Measurements from ENCODE around the gene LRG1.
"Not testable (repeated sequence)": the region's sequence is repeated elsewhere in the genome, so short reads cannot be mapped to it uniquely, and the experiment has no call there.

The LRG1 gene

DNA sequence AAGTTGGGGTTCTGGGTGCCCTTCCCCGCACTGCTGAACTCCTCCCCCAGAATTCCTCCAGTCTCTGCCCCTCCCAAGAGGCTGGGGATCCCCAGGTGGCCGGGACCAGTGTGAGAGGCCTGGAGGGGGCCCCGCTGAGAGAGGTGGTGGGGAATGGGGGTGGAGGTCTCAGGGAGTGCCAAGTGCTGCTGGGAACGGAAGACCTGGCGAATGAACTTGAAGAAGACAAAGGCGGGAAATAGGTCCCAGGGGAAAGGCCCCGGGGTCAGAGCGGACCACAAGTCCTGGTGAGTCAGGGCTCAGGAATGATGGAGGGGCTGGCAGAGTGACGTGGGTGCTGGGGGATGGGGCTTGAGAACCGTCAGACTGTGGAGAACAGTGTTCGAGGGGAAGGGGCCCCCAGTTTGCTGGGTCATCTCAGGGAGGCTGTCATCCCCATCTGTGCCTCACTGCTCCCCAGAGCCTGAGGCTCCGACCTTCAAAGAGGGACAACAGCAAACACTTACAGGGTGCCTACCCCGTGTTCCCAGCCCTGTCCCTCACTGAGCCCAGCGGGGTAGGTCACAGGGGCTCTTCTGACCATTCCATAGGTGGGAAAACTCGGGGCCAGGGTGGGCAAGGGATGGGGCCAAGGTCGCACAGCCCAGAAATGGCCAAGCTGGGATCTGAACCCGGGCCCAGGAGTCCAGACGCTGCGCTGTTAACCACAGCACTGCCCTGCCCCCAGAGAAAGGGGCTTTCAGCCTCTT, 35.6 kb upstream of the LRG1 start:
- DNase-seq, result no peak

DNA sequence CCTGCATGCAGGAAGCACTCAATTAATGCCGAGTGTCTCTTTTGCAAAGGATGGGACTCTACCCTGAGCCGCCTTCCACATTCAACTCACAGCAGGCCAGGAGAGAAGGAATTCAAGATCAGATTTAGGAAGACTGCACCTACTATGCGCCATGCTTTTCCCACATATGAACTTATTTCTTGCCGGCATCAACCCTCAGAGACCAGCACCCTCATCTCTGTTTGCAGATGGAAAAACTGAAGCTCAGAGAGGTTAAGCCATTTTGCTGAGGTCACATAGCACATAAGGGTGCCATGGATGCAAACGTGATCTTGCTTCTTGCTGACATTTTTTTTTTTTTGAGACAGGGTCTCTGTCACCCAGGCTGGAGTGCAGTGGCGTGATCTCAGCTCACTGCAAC, 33.8 kb upstream of the LRG1 start:
- DNase-seq, result no peak

DNA sequence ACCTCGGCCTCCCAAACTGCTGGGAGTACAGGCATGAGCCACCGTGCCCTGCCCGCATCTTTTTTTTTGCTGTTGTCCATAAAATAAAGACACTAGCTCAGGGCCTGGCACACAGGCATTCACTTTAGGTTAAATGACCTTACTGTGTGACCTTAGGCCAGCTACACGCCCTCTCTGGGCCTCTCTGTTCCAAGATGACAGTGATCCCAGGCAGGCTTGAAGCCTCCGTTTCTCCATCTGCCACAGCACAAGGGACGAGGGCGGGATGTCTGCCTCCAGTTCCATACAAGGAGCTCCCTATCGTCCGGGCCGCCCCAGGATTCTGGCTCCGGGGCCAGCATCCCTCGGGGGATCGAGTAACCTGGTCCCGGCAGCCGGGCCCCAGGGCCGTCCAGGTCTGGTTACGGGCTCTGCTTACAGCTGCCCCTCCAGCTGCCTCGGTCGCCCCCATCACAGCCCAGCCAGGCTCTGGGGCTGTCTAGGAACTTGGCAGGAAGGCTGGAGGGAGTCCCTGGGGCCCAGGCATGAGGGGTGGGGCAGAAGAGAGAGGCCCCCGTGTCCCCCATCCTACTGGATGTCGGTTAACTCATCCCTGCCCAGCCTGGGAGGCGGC, 31.6 kb upstream of the LRG1 start:
- no peak for DNase-seq

DNA sequence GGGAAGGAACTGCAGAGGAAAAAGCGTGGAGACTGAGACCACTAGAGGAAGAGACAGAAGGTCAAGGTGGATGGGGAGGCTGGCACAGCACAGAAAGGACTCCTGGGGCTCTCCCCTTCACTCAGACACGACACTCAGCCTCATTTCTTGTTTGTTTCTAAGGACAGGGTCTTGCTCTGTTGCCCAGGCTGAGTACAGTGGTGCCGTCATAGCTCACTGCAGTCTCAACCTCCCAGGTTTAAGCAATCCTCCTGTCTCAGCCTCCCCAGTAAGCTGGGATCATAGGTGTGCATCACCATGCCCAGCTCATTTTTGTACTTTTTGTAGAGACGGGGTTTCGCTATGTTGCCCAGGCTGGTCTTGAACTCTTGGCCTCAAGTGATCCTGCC, 31.1 kb upstream of the LRG1 start:
- no peak for DNase-seq

DNA sequence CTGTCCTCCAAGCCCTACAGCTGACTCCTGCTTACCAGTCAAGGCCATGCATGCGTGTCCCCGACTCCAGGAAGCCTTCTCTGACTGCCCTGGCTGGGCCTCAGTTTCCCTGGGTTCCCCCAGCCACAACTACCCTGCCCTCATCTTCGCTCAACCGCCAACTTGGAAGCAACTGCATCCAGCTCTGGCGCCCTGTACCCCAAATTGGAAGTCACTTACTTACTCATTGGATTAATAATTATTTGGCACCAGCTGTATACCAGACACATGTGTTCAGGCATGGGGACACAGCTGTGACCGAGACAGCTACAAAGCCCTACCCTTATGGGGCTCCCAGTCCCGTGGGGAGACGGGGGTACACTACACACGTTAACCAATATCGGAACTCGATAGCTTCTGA, 30.6 kb upstream of the LRG1 start:
- no peak for DNase-seq

DNA sequence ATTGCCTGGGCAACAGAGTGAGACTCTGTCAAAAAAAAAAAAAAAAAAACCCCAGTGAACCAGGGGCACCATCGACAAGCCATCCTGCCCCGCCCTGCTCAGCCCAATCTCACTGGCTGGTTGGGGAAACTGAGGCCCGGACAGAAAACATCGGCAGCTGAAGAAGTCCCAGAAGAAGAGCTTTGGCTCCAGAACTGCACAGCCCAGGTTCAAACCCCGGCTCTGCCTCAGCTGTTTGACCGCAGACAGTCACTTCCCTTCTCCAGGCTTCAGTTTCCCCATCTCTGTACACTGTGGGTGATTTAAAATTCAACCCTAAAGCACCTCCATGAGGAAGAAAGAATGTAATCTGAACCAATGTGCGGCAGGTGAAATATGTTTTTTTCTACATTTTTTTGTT, 29.1 kb upstream of the LRG1 start:
- DNase-seq, result no peak

DNA sequence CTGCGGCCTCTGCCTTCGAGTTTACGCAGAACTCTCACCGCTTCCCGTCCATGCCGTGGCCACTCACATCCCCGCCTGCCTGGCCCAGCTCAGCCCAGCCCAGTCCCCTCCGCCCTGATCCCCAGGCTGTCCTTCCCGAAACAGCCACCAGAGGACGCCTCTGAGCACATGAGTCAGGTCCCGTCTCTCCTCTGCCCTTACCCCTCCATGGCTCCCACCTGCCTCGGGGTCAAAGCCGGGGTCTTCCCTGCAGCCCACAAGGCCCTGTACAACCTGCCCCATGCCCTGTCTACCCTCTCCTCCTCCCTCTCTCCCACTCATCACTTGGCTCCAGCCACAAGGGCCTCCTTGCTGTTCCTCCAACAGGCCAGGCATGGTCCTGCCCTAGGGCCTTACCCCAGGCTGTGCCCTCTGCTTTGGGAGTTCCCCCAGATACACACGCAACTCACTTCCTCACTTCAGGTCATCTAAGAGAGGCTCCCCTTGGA, 27.8 kb upstream of the LRG1 start:
- peak; percentile 42 to 54 for DNase-seq

DNA sequence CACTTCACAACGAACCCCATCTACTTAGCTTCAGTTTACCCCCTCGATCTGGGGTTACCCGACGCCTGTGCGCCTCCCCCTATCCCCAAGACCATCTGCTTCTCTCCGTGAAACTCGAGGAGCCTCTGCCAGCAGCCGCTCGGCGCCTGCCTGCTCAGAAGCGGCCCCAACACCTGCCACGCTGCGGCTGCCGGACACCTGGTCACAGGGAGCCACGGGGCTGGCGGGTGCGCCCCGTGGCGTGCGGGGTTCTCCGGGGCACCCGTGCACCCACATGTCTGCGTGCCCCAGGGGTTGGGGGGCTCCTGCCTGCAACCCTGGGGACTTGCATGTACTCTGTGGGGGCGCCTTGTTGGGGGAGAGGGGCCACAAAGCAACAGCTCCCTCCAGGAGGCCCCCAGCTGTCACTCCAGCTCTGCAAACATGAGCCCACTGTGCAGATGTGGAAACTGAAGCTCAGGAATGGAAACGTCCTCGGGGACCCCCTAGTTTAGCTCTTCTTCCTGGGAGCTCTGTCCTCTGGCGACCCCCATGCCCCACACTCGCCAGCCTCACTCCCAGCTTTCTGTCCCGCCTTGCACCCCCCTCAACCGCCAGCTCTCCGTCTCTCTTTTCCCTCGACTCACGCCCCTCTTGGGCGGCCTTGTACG, 26.7 kb upstream of the LRG1 start:
- no peak for DNase-seq

DNA sequence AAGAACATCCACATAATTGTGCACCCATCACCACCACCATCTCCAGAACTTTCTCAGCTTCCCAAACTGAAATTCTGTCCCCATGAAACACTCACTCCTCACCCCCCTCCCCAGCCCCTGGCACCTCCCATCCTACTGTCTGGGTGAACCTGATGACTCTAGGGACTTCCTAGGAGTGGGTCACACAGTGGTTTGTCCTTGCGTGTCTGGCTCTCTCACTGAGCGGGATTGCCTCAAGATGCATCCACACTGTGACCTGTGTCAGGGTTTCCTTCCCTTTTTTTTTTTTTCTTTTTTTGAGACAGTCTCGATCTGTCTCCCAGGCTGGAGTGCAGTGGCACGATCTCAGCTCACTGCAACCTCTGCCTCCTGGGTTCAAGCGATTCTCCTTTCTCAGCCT, 23.7 kb upstream of the LRG1 start:
- not testable (repeated sequence) for DNase-seq

DNA sequence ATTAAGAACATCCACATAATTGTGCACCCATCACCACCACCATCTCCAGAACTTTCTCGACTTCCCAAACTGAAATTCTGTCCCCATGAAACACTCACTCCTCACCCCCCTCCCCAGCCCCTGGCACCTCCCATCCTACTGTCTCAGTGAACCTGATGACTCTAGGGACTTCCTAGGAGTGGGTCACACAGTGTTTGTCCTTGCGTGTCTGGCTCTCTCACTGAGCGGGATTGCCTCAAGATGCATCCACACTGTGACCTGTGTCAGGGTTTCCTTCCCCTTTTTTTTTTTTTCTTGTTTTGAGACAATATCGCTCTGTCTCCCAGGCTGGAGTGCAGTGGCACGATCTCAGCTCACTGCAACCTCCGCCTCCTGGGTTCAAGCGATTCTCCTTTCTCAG, 22.2 kb upstream of the LRG1 start:
- not testable (repeated sequence) for DNase-seq

DNA sequence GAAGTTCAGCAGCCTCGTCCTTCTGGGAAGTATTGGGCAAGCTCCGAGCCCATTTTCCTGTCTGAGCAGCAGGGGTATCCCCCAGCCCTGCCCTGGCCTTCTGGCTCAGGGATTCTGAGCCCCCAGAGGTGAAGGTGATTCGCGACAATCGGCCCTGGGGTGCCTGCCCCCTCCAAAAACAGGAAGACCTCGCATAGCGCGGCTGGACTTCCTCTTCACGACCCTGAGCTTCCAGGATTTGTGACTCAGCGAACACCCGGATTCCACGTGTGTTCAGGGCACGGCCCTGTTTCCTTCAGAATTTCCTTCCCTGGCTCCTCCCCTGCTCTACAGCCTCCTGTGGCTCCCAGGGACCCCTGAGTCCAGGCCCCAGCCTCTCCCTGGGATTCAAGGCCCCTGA, 19.7 kb upstream of the LRG1 start, which contains the start of gene SEMA6B:
Gene SEMA6B (minus strand): TSS at position 116 of the 400 bp plus-strand sequence. CDS start 1,227 bp downstream, outside the sequence.
- DNase-seq, result no peak

DNA sequence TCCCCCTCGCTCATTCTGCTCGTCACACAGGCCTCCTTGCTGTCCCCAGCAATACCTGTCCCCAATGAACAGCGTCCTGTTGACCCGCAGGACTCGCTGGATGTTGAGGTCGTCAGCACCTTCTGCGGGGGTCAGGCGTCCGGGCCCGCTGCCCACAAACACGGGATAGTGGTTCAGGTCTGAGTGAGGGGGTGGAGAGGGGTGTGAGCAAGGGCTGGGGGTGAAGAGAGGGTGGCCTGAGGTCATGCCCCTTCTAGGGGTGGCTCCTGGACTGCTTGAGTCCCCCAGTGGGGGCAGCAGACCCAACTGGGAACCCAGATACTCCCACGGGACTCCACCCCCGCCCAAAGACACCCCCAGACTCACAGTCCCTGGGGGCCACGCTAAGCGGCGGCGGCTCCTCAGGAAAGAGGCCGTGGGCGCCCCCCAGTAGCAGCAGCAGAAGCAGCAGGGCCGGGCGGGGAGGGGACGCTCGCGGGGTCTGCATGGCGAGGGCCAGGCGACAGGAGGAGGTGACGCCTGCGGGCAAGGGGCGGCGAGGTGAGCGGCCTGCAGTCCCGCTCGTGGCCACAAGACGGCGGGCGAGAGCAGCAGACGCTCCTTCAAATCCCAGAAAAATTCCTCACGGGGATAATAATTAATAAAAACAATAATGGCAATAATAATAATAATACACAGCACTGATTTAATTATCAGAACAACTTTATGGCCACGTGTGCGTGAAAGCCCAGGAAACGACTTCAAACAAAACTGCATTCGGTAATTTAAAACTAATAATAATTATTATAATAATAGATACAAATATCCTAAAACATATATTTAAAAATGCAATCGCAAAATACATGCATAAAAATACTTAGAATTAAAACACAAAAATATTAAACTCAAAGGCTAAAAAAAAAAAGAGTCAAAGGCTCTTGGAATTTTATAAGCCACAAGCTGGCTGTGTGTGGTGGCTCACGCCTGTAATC, 18.4 kb upstream of the LRG1 start:
- DNase-seq, result peak in 1 of 2 experiments; percentile 47

DNA sequence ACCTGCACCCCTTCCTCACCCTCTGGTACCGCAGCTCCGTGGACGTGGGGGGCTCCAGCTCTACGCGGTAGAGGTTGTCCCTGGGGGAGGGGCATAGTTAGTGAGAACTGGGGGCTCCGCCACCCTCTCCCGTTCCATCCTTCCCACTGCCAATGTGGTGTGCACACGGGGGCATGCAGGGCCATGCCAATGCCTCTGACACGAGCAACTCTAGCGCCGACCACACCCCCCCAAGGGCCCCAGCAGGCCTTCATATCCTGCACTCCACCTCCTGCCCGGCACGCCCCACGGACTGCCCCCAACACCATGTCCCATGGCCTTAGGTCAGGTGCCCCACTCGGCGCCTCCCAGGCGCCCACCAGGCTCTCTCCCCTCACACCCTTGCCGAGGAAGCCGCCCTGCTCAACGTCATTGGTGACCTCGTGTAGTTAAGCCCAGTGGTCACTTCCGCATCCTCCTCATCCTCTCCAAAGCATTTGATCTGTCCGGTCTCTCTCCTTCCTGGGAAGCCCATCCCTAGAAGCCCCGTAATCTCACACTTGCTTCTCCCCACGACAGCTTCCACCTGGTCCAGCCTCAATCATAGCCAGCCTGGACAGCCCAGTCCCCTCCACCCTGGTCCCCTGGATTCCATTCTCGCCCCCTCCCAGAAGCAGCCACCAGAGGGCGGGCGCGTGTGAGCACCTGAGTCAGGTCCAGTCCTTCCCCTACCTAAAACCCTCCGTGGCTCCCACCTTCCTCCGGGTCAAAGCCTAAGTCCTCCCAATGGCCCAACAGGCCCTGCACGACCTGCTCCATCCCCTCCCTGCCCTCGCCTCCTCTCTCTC, 17.5 kb upstream of the LRG1 start:
- DNase-seq, result no peak

DNA sequence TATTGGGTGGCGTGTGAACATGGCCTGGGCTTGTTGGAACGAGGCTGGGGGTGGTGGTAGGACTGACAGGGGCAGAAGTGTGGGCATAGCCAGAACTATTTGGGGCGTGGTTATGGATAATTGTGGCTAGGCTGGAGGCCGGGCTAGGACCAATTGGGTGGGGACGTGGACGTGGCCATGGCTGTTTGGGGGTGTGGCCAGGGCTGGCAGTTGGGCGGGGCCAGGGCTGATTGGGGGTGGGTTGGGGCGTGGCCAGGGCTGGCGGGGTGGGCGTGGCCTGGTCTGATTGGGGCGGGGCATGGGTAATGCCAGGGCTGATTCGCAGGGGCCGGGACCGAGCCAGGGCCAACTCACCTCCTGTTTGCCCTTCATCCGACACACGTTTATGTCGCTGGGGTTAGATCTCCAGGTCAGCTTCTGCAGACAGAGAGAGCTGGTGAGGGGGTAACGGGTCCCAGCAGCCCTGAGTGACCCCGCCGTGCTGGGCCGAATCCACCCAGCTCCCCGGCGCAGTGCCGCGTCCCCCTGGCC, 16.8 kb upstream of the LRG1 start:
- peak in 1 of 2 experiments; percentile 16 for DNase-seq

DNA sequence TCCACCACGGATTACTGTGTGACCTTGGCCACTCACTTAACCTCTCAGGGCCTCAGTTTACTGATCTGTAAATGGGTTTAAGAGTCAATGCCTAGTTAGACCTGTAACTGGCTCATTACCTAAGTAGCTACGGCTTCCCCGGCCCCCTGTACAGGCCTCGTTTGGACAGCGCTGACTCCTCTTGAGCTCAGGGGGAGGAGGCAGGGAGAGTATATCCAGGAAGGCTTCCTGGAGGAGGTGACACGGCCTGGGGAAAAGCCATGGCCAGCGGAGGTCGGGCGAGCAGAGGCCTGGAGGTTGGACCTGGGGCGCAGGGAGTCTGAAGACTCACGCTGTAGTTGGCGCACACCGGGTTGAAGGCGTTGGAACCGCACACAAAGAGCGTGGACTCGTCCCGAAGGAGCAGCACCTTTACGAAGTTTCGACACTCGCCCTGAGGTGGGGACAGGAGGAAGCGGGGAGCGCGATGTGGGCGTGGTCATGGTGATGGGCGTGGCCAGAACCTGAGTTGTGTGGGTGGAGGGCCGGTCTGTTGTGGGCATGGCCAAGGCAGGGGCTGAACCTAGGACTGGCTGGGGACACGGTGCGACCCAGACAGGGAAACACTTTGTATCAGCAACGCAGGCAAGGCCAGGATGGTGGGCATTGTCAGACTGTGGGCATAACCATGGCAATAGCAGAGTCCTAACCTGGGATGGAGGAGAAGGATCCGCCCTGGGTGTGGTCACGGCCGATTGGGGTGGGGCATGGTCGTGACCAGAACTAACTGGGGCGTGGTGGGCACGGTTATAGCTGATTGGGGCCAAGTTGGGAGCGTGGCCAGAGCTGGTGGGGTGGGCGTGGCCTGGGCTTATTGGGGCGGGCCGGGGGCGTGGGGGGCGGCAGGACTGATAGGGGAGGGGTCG, 16.1 kb upstream of the LRG1 start:
- DNase-seq, result no peak

DNA sequence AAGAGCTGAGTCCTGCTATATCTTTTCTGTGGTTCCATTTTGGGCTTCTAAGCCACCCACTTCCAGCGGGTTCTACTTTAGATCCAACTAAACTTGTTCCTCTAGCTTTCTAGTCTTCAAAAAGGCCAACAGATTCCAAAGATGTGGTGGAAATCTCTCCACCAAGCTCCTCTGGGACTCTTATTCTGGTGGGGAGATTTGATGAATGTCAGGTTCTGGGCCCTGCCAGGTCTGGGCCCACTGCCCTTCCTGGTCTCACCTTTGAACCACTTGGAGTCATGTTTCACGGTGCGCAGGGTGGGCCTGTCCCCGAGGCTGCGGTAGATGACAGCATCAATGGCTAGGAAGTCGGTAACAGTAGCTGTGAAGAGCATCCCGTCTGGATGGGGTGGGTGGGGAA, 14.9 kb upstream of the LRG1 start:
- DNase-seq, result no peak

DNA sequence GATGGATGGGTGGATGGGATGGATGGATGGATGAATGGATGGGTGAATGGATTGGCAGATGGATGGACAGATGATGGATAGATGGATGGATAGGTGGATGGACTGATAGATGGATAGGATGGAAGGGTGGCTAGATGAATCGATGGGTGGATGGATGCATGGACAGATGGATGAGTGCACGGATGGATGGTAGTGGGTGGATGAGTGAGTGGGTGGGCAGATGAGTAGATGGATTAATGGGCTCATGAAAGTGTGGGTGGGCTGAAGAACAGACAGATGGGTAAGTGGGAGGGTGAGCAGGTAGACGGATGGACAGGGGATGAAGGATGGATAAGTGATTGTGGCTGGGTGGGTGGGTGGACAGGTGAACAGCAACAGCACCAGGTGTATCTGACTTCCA, 13.9 kb upstream of the LRG1 start:
- no peak for DNase-seq

DNA sequence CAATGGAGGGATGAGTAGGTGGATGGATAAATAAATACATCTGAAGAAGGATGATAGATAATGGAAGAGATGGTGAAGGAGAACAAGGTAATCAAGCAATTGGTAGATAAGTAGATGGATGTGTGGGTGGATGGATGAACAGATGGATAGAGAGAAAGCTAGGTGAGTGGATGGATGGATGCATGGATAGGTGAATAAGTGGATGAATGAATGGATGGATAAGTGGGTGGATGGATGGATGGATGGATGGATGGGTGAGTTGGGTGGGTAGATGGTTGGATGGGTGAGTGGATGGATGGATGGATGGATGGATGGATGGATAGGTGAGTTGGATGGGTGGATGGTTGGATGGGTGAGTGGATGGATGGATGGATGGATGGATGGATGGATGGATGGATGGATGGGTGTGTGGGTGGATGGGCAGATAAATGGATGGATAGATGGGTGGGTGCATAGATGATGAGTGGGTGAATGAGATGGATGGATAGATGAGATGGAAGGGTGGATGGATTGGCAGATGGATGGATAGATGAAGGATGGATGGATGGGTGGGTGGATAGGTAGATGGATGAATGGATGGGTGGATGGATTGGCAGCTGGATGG, 13.4 kb upstream of the LRG1 start:
- no peak for DNase-seq

DNA sequence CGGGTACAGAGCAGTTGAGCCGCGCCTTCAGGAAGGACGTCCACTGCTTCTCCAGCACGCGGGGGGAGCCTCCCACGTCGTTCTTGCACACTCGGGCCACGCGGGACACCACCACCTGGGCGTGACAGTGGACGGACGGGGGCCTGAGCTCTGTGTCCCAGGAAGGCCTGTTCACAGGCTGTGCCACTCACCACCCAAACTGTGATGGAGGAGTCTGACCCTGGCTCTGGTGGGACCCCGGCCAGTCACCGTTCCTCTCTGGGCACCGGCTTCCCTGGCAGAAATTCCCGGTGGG, 12.6 kb upstream of the LRG1 start:
- DNase-seq, result no peak

DNA sequence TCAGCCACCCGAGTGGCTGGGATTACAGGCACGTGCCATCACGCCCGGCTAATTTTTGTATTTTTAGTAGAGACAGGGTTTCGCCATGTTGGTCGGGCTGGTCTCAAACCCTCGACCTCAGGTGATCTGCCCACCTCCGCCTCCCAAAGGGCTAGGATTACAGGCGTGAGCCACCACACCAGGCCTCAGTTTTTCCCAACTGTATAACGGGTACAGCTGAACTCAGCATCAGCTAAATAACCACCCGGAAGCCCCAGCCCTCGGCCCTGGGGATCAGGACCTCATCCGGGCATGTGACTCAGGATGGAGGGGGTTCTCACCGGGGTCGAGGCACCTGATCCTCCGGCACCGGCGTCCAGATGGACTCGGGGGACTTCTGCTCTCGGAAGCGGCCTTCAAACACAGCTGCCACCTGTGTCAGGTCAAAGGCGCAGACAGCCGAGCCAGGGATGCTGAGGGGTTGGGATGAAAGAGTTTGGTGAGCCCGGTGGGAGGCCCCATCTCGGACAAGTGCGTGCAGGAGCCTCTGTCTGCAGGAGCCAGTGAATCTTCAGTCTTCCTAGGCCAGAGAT, 10.7 kb upstream of the LRG1 start:
- DNase-seq, result no peak

Data from stimulated activated CD4-positive, alpha-beta T cell treated with anti-CD3 and anti-CD28 coated beads, Interleukin-4, amount 100 ng/mL, for 4 hours (primary cell).